ENCODE measurements around the gene KCNMB4. TPM values are rescaled to one million over a fixed set of nuclear protein-coding genes. Genes with fewer than 3 reads are reported as not detected.

Gene KCNMB4
- polyA plus RNA-seq, 2 of the 4 experiments (the other 2 are of a cell fraction): 0.08 to 0.13 TPM

DNA sequence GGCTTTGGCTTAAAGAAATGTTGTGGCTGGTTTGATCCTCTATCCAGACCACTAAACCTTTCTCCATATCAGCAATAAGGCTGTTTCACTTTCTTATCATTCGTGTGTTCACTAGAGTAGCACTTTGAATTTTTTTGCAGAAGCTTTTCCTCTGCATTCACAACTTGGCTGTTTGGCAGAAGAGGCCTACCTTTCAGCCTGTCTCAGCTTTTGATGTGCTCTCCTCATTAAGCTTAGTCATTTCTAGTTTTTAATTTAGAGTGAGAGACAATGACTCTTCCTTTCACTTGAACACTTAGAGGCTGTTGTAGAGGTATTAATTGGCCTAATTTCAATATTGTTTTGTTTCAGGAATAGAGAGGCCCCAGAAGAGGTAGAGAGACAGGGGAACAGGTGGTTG lies 13.8 kb downstream of the KCNMB4 start:
- H3K4me1 ChIP-seq: no peaks in the 10 kb centered on the region
- DNase-seq (ENCODE audit: low read depth in 1 of 2, low spot score in 1 of 2) (no peak), ATAC-seq (no peak), FAIRE-seq (no peak)
- TF ChIP-seq HES2 (IDR thresholded peaks at IDR 0.05): no peak
- no peak for TF ChIP-seq RARB (CRISPR knock-in tag; IDR thresholded peaks at IDR 0.05)
- TF ChIP-seq TP53 (CRISPR knock-in tag; IDR thresholded peaks at IDR 0.05): no peak
- TF ChIP-seq RNF2 (IDR thresholded peaks at IDR 0.05; ENCODE audit: borderline replicate concordance, low read depth): no peak
- TF ChIP-seq RFX5 (IDR thresholded peaks at IDR 0.05): no peak
- no peak for TF ChIP-seq GATA3 (IDR thresholded peaks at IDR 0.05; ENCODE audit: borderline replicate concordance)
- ChIA-PET POLR2A (no interaction called here), CTCF (no interaction called here)
- H3K9me3 ChIP-seq: no peaks in the 10 kb centered on the region
- no peak overlapping the region for H3K4me2 ChIP-seq
- no peak overlapping the region for H3K4me3 ChIP-seq
- 5% methylated on average over 1 of the region's 1 CpG for WGBS (ENCODE audit: missing lambda C conversion rate)
- no peak overlapping the region for H3K27ac ChIP-seq

- POLR2A ChIA-PET: no interaction called here
- CTCF ChIA-PET: no interaction called here
- Histone ChIP-seq H3K4me2 (no peak overlapping the region), H3K4me3 (no peak overlapping the region), H3K27ac (no peak overlapping the region), H3K9me3 (no peaks in the 10 kb centered on the region), H3K4me1 (no peaks in the 10 kb centered on the region)
- no peak for TF ChIP-seq FOXS1 (CRISPR knock-in tag; IDR thresholded peaks at IDR 0.05)
- no peak for TF ChIP-seq EP300 (IDR thresholded peaks at IDR 0.05)
- no peak for TF ChIP-seq NPAS2 (CRISPR knock-in tag; IDR thresholded peaks at IDR 0.05; ENCODE audit: borderline replicate concordance)
- no peak for TF ChIP-seq RARB (CRISPR knock-in tag; IDR thresholded peaks at IDR 0.05)
- no peak for TF ChIP-seq MAX (IDR thresholded peaks at IDR 0.05)
- no peak for TF ChIP-seq REST (IDR thresholded peaks at IDR 0.05)
- no peak for TF ChIP-seq NFE2L2 (conservative IDR thresholded peaks at IDR 0.05; ENCODE audit: low read length)
- TF ChIP-seq E2F6 (IDR thresholded peaks at IDR 0.05; ENCODE audit: borderline replicate concordance, low read depth): no peak
- no peak for TF ChIP-seq ELK1 (IDR thresholded peaks at IDR 0.05; ENCODE audit: low read depth, low read length)
- no peak for TF ChIP-seq FOSL2 (IDR thresholded peaks at IDR 0.05)
- no peak for TF ChIP-seq FOSL2 (CRISPR knock-in tag; IDR thresholded peaks at IDR 0.05)
- TF ChIP-seq MAZ (IDR thresholded peaks at IDR 0.05; ENCODE audit: borderline replicate concordance, low read depth, low read length): no peak
- TF ChIP-seq PHF8 (IDR thresholded peaks at IDR 0.05; ENCODE audit: borderline replicate concordance, low read depth): no peak
- TF ChIP-seq FOSB (CRISPR knock-in tag; IDR thresholded peaks at IDR 0.05): no peak
- TF ChIP-seq NR3C1 (IDR thresholded peaks at IDR 0.05): no peak
- TF ChIP-seq BCL3 (IDR thresholded peaks at IDR 0.05): no peak
- TF ChIP-seq GATA3 (IDR thresholded peaks at IDR 0.05; ENCODE audit: borderline replicate concordance): no peak
- no peak for TF ChIP-seq RNF2 (IDR thresholded peaks at IDR 0.05; ENCODE audit: borderline replicate concordance, low read depth)
- TF ChIP-seq, protein P1, sequence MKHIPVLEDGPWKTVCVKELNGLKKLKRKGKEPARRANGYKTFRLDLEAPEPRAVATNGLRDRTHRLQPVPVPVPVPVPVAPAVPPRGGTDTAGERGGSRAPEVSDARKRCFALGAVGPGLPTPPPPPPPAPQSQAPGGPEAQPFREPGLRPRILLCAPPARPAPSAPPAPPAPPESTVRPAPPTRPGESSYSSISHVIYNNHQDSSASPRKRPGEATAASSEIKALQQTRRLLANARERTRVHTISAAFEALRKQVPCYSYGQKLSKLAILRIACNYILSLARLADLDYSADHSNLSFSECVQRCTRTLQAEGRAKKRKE (CRISPR knock-in tag; IDR thresholded peaks at IDR 0.05; ENCODE audit: low read depth): no peak
- WGBS (ENCODE audit: missing lambda C conversion rate): 67% methylated on average over 4 of the region's 4 CpGs
- FAIRE-seq (no peak), ATAC-seq (no peak), DNase-seq (ENCODE audit: low read depth in 1 of 2, low spot score in 1 of 2) (no peak)
Observed at GRCh38 chr12:70383484-70383883, 17.4 kb downstream of the KCNMB4 start.
